ENCODE measurements around the gene DSG3.

DSG3 gene

GRCh38 chr18:31432316-31432715 lies 15.2 kb upstream of the DSG3 start:
- Histone ChIP-seq H3K36me3 (ENCODE audit: insufficient read depth, low read length) (no peaks in the 10 kb centered on the region), H3F3A (ENCODE audit: low read depth) (no peaks in the 10 kb centered on the region), H3K27me3 (ENCODE audit: insufficient read depth, low read length, poor library complexity, severe bottlenecking) (no peaks in the 10 kb centered on the region), H3K9ac (ENCODE audit: low read depth, low read length, poor library complexity, severe bottlenecking) (no peak overlapping the region), H4K20me1 (ENCODE audit: insufficient read depth, low read length, poor library complexity, severe bottlenecking) (no peaks in the 10 kb centered on the region), H3K9me3 (ENCODE audit: insufficient read depth, low read depth, low read length) (0 out of 2 replicates have a peak, but pooled peaks cover 3% of the 10 kb centered on the region), H2AFZ (ENCODE audit: low read length) (no peak overlapping the region), H3K4me2 (ENCODE audit: low read depth, low read length, poor library complexity, severe bottlenecking) (no peak overlapping the region), H3K9me2 (replicated peaks; ENCODE audit: low read depth, low read length) (no peaks in the 10 kb centered on the region), H3K4me1 (ENCODE audit: insufficient read depth, low read length, poor library complexity, severe bottlenecking) (no peaks in the 10 kb centered on the region), H3K79me2 (ENCODE audit: insufficient read depth, low read length) (no peaks in the 10 kb centered on the region), H3K4me3 (ENCODE audit: low read length, poor library complexity, severe bottlenecking) (no peak overlapping the region)
- TF ChIP-seq CTCF (conservative IDR thresholded peaks at IDR 0.05; ENCODE audit: low read length) (no peak), EZH2phosphoT487 (IDR thresholded peaks at IDR 0.05; ENCODE audit: borderline replicate concordance) (no peak)

- TF ChIP-seq CTCF (conservative IDR thresholded peaks at IDR 0.05; ENCODE audit: low read length) = no peak
- no peak for TF ChIP-seq EZH2phosphoT487 (IDR thresholded peaks at IDR 0.05; ENCODE audit: borderline replicate concordance)
- Histone ChIP-seq H3K9me2 (replicated peaks; ENCODE audit: low read depth, low read length) (no peaks in the 10 kb centered on the region), H3K79me2 (ENCODE audit: insufficient read depth, low read length) (no peaks in the 10 kb centered on the region), H3K9ac (ENCODE audit: low read depth, low read length, poor library complexity, severe bottlenecking) (no peak overlapping the region), H3F3A (ENCODE audit: low read depth) (no peaks in the 10 kb centered on the region), H3K4me2 (ENCODE audit: low read depth, low read length, poor library complexity, severe bottlenecking) (no peak overlapping the region), H3K36me3 (ENCODE audit: insufficient read depth, low read length) (no peaks in the 10 kb centered on the region), H3K9me3 (ENCODE audit: insufficient read depth, low read depth, low read length) (0 out of 2 replicates have a peak, but pooled peaks cover 3% of the 10 kb centered on the region), H3K4me1 (ENCODE audit: insufficient read depth, low read length, poor library complexity, severe bottlenecking) (no peaks in the 10 kb centered on the region), H4K20me1 (ENCODE audit: insufficient read depth, low read length, poor library complexity, severe bottlenecking) (no peaks in the 10 kb centered on the region), H3K27me3 (ENCODE audit: insufficient read depth, low read length, poor library complexity, severe bottlenecking) (peaks cover 5% of the 10 kb centered on the region), H3K4me3 (ENCODE audit: low read length, poor library complexity, severe bottlenecking) (no peak overlapping the region), H2AFZ (ENCODE audit: low read length) (no peak overlapping the region)
These were observed 10.7 kb upstream of the DSG3 start for GRCh38 chr18:31436825-31437224.

GRCh38 chr18:31438402-31438801 lies 9.1 kb upstream of the DSG3 start:
- no peak for TF ChIP-seq CTCF (conservative IDR thresholded peaks at IDR 0.05; ENCODE audit: low read length)
- no peak for TF ChIP-seq EZH2phosphoT487 (IDR thresholded peaks at IDR 0.05; ENCODE audit: borderline replicate concordance)
- Histone ChIP-seq H3K4me2 (ENCODE audit: low read depth, low read length, poor library complexity, severe bottlenecking) (no peak overlapping the region), H3K27me3 (ENCODE audit: insufficient read depth, low read length, poor library complexity, severe bottlenecking) (peaks cover 5% of the 10 kb centered on the region), H3K79me2 (ENCODE audit: insufficient read depth, low read length) (no peaks in the 10 kb centered on the region), H3K4me3 (ENCODE audit: low read length, poor library complexity, severe bottlenecking) (no peak overlapping the region), H2AFZ (ENCODE audit: low read length) (no peak overlapping the region), H3K4me1 (ENCODE audit: insufficient read depth, low read length, poor library complexity, severe bottlenecking) (no peaks in the 10 kb centered on the region), H3K36me3 (ENCODE audit: insufficient read depth, low read length) (no peaks in the 10 kb centered on the region), H3K9me2 (replicated peaks; ENCODE audit: low read depth, low read length) (no peaks in the 10 kb centered on the region), H3K9me3 (ENCODE audit: insufficient read depth, low read depth, low read length) (no peaks in the 10 kb centered on the region), H3F3A (ENCODE audit: low read depth) (no peaks in the 10 kb centered on the region), H3K9ac (ENCODE audit: low read depth, low read length, poor library complexity, severe bottlenecking) (no peak overlapping the region), H4K20me1 (ENCODE audit: insufficient read depth, low read length, poor library complexity, severe bottlenecking) (no peaks in the 10 kb centered on the region)

Measured in Loucy (cell line).